Stimulated activated CD4-positive, alpha-beta T cell treated with anti-CD3 and anti-CD28 coated beads, Interleukin-2, amount 100 ng/mL, for 4 hours (primary cell): ENCODE measurements around the gene LANCL2.
"Not testable (repeated sequence)": the region's sequence is repeated elsewhere in the genome, so short reads cannot be mapped to it uniquely, and the experiment has no call there.

Experiments
- DNase-seq: peaks from one replicate; pipeline ENCODE4 v3.0.0-alpha.2; 2020; ENCODE audit warnings: low read depth

Gene LANCL2

DNA sequence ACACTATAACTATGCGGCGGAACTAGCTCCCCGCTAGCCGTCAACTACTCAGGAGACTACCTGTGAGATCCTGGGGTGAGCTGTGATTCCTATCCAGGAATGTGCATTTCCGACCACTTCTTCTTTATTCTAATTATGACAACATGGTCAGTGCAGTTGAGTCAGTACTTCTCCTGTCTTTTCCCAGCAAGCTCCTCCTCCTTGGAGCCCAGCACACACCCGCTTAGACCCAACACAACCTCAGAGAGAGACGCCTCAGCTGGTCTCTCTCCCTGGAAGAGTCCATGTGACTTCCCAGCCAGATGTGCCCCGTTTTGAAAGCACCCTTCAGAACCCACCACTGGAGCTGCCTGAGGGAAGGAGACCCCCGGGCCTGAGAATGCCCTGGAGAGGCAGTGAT lies 106.5 kb downstream of the LANCL2 start:
- not testable (repeated sequence) for DNase-seq

DNA sequence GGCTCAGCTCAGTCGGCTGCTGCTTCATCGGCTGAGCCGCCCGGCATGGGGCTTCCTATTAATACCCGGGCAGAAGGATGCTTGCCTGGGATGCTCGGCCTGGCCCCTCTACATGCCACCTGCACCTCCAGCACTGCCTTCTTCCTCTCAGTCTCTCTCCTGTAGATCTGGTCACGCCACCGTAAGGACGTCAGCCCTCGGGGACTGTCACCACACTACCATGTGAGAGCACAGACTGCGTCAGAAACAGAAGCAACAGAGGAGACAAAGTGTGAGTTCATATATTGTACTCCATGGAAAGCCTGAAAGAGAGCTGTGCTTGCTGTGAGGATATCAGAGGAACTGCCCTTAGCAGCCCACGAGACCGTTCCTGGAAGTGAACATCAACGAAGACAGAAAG lies 107.3 kb downstream of the LANCL2 start:
- not testable (repeated sequence) for DNase-seq

- no peak for DNase-seq
Measured at GRCh38 chr7:55472928-55473725, 108.0 kb downstream of the LANCL2 start.

GRCh38 chr7:55473932-55474331 lies 108.8 kb downstream of the LANCL2 start:
- no peak for DNase-seq

DNA sequence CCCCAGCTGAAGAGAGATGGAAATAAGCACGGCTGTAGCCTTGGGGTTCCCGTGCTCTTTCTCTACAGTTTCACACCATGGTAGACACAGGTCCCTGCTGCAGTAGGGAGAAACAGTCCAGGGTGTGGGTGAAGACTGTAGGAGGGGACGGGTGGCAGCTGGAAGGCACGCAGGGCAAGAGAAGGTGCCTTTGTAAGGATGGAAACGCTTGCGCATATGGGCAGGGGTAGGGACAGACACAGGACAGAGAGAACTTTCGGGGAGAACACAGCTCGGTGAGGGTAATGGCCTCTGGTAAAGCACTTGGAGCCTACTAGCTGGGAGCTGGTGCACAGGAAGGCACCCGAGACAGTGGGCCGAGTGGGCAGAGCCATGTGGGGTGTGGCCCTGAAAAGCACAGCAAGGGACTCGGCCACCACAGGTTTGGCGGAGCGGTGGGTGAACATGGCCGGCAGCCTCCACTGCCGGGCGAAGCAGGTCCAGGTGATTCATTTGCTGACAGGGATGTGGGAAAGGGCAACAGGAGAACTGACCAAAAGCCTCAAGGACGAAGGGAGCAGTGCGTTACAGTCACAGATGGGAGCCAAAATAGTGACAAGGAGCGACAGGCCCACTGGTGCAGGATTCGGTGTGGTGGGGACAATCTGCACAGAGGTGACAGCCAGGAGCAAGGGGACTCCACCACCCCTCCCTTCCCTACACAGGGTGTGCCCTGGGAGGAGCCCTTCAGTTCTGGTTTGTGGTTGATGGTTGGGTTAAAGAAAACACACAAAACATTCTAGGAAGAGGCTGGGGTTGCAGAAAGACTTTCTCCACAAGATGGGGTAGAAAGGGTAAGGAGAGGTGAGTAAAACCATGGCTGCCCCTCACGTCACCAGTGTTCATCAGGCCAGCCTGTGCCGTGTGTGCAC lies 110.1 kb downstream of the LANCL2 start:
- DNase-seq = no peak

DNA sequence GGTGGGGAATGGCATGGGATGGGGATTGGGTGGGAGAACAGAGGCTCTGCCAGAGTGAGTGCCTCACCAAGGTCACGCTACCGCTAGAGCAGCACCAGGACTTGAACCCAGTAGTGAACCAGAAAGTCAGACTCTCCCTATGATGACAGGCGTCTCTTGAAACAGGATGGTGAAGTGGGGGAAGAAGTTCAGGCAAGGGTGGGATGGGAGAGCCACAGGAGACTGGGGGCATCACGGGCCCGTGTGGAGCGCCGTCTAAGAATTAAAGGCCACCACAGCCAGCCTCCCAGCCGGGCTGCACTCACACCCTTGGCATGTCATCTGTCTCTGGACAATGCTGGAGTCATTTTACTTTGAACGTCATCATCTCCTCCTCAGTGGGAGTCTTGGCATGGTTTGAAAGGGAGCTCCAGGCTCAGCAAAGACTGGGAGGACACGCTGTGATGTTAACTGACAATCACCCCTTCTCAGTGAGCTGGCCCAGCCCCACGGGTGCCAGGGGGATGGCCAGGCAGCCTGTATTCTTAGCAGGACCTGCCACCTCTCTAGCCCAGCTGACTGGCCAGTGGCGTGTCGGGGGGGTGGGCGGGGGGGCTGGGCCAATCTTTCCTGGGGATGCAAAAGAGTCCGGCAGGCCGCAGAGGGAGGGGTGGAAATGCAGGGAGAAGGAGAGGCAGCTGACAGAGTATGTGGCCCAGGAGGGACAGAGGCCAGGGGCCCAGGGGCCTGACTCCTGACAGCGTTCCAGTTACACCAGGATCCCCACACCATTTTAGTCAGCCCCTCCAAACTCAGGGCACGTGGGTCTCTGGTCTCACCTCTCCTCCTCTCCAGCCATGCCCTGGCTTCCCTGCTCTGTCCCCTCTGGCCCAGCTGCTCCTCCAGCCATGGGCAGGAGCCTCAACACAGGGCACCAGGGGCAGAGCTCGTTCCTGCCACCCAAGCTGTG lies 111.0 kb downstream of the LANCL2 start:
- no peak for DNase-seq

- DNase-seq = no peak
Measured at GRCh38 chr7:55476852-55477780, 112.0 kb downstream of the LANCL2 start.

DNA sequence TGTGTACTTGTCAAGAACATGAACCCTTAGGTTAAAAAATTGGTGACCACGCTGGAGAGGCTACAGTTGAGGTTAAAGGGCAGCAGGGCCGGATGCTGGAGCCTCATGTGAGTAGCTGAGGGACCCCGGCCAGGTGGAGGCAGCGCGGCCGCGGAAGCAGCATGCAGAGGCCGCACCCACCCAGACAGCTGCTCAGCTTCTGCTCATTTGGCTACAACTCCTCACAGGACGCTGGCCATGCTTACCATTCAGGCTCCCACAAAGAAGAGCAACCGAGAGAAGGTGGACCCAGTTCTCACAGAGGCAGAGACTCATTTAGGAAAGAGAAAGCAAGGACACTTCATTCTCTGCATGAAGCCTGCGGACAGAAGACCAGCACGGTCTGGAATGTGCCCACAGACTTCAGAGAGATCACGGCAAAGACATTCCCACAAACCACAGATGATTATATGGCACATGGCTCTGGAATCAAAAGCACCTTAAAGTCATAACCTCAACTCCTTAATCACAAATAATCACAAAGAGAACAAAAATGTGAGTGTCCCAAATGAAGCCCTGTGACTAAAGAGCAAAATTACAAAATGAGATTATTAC lies 112.7 kb downstream of the LANCL2 start:
- no peak for DNase-seq

DNA sequence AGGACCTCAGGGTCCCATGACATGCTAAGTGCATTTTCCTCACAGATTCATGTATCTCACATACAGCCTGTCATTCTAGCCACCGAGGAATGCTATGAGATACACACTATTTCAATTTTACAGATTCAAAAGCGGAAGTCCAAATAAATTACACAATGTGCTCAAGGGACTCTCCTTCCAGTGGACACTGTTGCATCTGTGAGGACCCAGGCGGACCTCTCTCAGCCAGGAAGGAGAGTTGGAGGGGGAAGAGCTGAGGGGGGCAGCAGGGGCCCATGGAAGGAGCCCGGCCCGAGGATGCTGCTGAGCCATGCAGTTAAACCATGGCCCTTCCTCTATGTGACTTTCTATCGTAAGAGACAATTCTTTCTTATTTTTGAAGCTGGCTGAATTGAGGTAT lies 113.6 kb downstream of the LANCL2 start:
- DNase-seq = no peak

GRCh38 chr7:55481155-55481554 lies 116.0 kb downstream of the LANCL2 start:
- DNase-seq = no peak

GRCh38 chr7:55483046-55483445 lies 117.9 kb downstream of the LANCL2 start:
- DNase-seq = no peak
